ENCODE results near the gene PPP1R15B. TPM values are rescaled to one million over a fixed set of nuclear protein-coding genes. Genes with fewer than 3 reads are reported as not detected.

PPP1R15B gene
- total RNA-seq, 3 donors from 2014 or later: 56.7 to 60.2 (median 60.1) TPM

DNA sequence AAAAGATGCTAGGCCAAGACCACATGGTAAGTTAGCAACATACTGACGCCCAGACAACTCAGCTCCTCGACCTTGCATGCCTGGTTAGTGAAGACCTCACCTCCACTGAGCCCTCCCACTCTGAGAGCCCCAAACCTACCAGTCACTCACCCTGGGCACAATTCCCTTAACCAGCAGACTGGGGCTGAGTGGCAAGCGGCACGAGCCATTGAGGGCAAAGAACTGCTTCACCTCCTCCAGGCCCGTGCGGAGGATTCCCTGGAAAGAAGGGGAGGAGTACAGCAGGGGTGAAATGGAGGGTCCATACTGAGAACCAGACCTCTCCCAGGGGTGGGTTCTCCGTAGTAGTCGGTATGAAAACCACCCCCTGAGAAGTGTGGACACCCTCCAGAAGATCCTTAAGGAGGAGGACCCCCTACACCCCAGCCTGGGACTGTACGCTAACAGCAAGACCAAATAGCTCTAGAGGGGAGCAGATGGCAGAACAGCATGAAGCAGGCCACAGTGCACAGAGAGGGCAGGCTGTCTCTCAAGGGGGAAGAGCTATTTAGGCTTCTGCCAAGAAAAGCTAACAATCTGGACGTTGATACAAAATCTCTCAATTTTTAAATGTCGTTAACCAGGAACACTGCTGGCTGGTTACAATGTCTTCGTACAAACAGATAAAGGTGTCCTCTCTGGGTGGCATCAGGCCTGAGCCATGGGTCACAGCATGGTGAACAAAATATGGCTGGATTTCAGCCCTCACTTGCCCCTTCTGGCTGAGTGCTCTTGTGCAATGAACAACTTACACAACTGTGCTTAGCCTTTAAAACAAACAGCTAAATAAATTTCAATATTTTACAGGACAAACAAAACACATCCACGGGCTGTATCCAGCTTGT, 31.0 kb upstream of the PPP1R15B start:
- ATAC-seq: no peak

DNA sequence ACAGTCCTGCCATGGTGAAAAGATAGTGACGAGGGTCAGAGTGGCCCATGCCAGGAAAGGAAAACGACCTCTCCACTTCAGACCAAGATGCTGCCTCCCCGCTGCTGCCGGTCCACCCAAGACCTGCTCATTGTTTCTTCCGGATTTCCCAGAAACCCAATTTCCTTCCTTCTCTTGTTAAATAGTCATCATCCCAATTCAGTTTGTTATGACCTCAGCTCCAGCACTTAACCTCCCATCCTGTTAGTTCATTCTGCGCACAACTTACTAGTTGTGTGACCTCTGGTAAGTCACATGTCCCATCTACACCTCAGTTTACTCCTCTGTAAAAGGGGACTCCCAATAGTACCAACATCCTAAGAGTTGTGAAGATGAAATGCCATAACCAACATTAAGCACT, 29.9 kb upstream of the PPP1R15B start:
- DNase-seq (no peak), ATAC-seq (no peak)
- Histone ChIP-seq H3K9me3 (no peaks in the 10 kb centered on the region), H3K36me3 (ENCODE audit: low read depth) (peaks cover 7% of the 10 kb centered on the region), H3K4me1 (ENCODE audit: low read depth) (peaks cover 6% of the 10 kb centered on the region), H3K4me3 (no peak overlapping the region)
- intact Hi-C loops (cut with DNase I, micrococcal nuclease): no loop called here
- TF ChIP-seq, protein P1, sequence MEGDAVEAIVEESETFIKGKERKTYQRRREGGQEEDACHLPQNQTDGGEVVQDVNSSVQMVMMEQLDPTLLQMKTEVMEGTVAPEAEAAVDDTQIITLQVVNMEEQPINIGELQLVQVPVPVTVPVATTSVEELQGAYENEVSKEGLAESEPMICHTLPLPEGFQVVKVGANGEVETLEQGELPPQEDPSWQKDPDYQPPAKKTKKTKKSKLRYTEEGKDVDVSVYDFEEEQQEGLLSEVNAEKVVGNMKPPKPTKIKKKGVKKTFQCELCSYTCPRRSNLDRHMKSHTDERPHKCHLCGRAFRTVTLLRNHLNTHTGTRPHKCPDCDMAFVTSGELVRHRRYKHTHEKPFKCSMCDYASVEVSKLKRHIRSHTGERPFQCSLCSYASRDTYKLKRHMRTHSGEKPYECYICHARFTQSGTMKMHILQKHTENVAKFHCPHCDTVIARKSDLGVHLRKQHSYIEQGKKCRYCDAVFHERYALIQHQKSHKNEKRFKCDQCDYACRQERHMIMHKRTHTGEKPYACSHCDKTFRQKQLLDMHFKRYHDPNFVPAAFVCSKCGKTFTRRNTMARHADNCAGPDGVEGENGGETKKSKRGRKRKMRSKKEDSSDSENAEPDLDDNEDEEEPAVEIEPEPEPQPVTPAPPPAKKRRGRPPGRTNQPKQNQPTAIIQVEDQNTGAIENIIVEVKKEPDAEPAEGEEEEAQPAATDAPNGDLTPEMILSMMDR (IDR thresholded peaks at IDR 0.05): no peak

More for the DNA sequence above, 31.0 kb upstream of the PPP1R15B start:
- Histone ChIP-seq H3K4me1 (ENCODE audit: low read depth) (peaks cover 9% of the 10 kb centered on the region), H3K36me3 (ENCODE audit: low read depth) (peaks cover 7% of the 10 kb centered on the region), H3K9me3 (no peaks in the 10 kb centered on the region), H3K4me3 (no peak overlapping the region)
- no peak for DNase-seq
- TF ChIP-seq, protein P1 (IDR thresholded peaks at IDR 0.05): no peak
- intact Hi-C loops (cut with DNase I, micrococcal nuclease): no loop called here

DNA sequence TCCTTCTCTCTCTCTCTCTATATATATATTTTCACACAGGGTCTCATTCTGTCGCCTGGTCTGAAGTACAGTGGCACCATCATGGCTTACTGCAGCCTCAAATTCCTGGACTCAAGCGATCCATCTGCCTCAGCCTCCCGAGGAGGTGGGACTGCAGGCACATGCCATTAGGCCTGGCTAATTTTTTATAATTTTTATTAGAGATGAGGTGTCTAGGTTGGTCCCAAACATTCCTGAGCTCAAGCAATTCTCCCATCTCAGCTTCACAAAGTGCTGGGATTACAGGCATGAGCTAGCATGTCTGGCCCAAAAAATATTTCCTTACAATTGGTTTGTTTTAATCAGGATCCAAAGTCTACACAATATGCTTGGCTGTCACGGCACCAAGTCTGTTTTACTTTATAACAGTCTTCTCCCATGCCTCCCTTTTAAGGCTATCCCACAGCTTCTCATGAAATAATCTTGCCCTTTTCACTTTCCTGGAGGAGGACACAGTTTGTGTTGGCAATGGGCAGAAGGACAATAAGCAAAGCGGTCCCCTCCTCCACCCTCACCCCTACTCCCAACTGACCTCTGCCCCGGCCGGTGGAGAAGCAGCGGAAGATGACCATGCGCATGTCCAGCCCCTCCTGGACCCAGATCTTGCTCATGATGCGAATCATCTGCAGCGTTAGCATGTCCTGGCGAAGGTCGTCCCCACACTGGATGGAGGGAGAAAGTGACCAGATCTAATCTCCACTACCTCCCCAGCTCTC, 28.2 kb upstream of the PPP1R15B start:
- DNase-seq (no peak), ATAC-seq (peak; percentile 11)
- intact Hi-C loops (cut with DNase I, micrococcal nuclease): no loop called here
- Histone ChIP-seq H3K36me3 (ENCODE audit: low read depth) (peaks cover 7% of the 10 kb centered on the region), H3K9me3 (no peaks in the 10 kb centered on the region), H3K4me1 (ENCODE audit: low read depth) (no peaks in the 10 kb centered on the region), H3K4me3 (no peak overlapping the region)
- TF ChIP-seq, protein P1 (IDR thresholded peaks at IDR 0.05): no peak

DNA sequence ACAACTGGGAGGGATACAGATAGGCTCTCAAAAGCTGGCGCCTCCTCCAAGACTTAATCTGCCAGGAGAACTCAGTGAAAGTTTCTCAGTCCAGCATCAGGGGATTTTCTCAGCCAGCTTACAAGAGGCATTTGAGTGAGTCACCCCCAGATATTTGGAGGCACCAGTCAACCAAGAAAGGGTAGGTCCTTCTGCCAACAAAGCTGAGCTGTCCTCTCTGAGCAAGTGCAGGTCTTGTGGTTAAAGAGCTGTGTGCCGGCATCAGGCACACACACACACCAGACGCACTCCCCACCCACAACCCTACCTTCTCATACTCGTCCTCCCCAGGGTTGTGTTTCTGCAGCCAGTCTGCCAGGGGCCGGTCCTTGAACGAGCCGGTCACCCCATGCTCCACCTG, 27.0 kb upstream of the PPP1R15B start:
- H3K4me1 ChIP-seq (ENCODE audit: low read depth): no peaks in the 10 kb centered on the region
- DNase-seq: no peak
- TF ChIP-seq, protein P1 (IDR thresholded peaks at IDR 0.05): no peak
- H3K4me3 ChIP-seq: no peak overlapping the region
- peaks cover 7% of the 10 kb centered on the region for H3K36me3 ChIP-seq (ENCODE audit: low read depth)
- ATAC-seq: peak; percentile 42
- no peaks in the 10 kb centered on the region for H3K9me3 ChIP-seq
- intact Hi-C loops (cut with DNase I, micrococcal nuclease): no loop called here

DNA sequence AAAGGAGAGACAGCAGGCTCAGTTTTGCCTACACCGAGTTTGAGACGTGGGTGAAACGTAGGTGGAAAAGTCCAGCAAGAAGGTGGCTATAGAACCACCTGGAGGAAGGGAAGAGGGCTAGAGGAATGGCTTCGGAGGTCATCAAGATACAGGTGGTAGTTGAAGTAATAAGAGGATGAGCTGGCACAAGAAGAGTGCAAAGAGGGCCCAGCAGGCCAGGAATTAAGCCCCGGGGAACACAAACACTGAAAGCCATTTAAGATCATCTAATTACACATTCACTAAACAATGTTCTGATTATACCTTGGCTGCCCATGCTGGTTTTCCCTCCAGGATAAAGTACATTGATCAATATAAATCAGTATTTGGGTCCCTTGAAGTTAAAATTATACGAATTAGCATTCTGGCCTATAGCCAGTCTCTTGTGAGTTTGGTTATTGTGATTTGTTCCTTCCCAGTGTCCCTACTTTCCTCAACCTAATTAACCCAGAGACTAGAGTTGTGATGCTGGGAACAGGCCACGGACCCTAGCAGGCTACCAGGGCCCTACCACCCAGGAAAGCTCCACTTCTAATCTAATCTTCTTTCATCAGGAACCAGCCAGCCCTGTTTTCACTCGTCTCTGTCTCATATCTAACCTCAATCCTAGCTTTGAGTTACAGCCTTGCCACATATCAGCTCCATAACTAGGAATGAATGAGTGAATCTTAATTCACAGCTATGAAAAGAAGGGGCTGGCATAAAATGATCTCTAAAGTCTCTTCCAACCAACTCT, 26.4 kb upstream of the PPP1R15B start:
- H3K4me1 ChIP-seq (ENCODE audit: low read depth): no peaks in the 10 kb centered on the region
- H3K36me3 ChIP-seq (ENCODE audit: low read depth): peaks cover 7% of the 10 kb centered on the region
- H3K4me3 ChIP-seq: no peak overlapping the region
- intact Hi-C loops (cut with DNase I, micrococcal nuclease): no loop called here
- ATAC-seq: no peak
- TF ChIP-seq, protein P1 (IDR thresholded peaks at IDR 0.05): no peak
- no peak for DNase-seq
- no peaks in the 10 kb centered on the region for H3K9me3 ChIP-seq

All from mucosa of descending colon (tissue), 3 donors.